GM21526 (cell line): ENCODE measurements around the gene MPLKIP.
"Not testable (repeated sequence)": the region's sequence is repeated elsewhere in the genome, so short reads cannot be mapped to it uniquely, and the experiment has no call there.

Experiments used
- ATAC-seq: cut with Tn5 transposase; IDR thresholded peaks from one replicate; pipeline ENCODE4 v1.9.1; 2021; ENCODE audit warnings: moderate library complexity; ENCODE audit not compliant: unreplicated experiment, low FRiP score

Gene MPLKIP

GRCh38 chr7:40133561-40134427 lies 628 bp downstream of the MPLKIP start:
- ATAC-seq: peak; percentile 8

- ATAC-seq: no peak
These were observed 11.5 kb downstream of the MPLKIP start for GRCh38 chr7:40122940-40123254.

- ATAC-seq: not testable (repeated sequence)
These were observed 12.1 kb downstream of the MPLKIP start for GRCh38 chr7:40122100-40122939.

GRCh38 chr7:40120020-40120419 lies 14.4 kb downstream of the MPLKIP start:
- no peak for ATAC-seq

GRCh38 chr7:40118201-40118600 lies 16.2 kb downstream of the MPLKIP start:
- ATAC-seq: not testable (repeated sequence)

- not testable (repeated sequence) for ATAC-seq
These were observed 17.2 kb downstream of the MPLKIP start for GRCh38 chr7:40117199-40117598.

- ATAC-seq: no peak
These were observed 18.5 kb downstream of the MPLKIP start for GRCh38 chr7:40115936-40116335.

GRCh38 chr7:40105879-40106473 lies 28.4 kb downstream of the MPLKIP start:
- no peak for ATAC-seq

GRCh38 chr7:40102897-40103296 lies 31.5 kb downstream of the MPLKIP start:
- no peak for ATAC-seq

GRCh38 chr7:40101201-40101600 lies 33.2 kb downstream of the MPLKIP start:
- no peak for ATAC-seq

- no peak for ATAC-seq
These were observed 34.6 kb downstream of the MPLKIP start for GRCh38 chr7:40099837-40100236.

GRCh38 chr7:40098810-40099209 lies 35.6 kb downstream of the MPLKIP start:
- no peak for ATAC-seq

- ATAC-seq: no peak
These were observed 36.7 kb downstream of the MPLKIP start for GRCh38 chr7:40097728-40098127.

GRCh38 chr7:40095695-40096327 lies 38.6 kb downstream of the MPLKIP start:
- no peak for ATAC-seq

GRCh38 chr7:40095230-40095629 lies 39.2 kb downstream of the MPLKIP start:
- no peak for ATAC-seq

GRCh38 chr7:40093631-40094350 lies 40.6 kb downstream of the MPLKIP start:
- no peak for ATAC-seq

GRCh38 chr7:40092182-40092581 lies 42.2 kb downstream of the MPLKIP start:
- ATAC-seq: no peak

GRCh38 chr7:40077849-40078248 lies 56.6 kb downstream of the MPLKIP start:
- no peak for ATAC-seq
